Stimulated activated CD4-positive, alpha-beta T cell treated with anti-CD3 and anti-CD28 coated beads, Interleukin-15, amount 100 ng/mL, for 24 hours (primary cell): ENCODE data around the gene FSTL5.
"Not testable (repeated sequence)": the region's sequence is repeated elsewhere in the genome, so short reads cannot be mapped to it uniquely, and the experiment has no call there.

ENCODE experiments used
- DNase-seq: peaks from one replicate; pipeline ENCODE4 v3.0.0-alpha.2; 2020

FSTL5 gene

DNA sequence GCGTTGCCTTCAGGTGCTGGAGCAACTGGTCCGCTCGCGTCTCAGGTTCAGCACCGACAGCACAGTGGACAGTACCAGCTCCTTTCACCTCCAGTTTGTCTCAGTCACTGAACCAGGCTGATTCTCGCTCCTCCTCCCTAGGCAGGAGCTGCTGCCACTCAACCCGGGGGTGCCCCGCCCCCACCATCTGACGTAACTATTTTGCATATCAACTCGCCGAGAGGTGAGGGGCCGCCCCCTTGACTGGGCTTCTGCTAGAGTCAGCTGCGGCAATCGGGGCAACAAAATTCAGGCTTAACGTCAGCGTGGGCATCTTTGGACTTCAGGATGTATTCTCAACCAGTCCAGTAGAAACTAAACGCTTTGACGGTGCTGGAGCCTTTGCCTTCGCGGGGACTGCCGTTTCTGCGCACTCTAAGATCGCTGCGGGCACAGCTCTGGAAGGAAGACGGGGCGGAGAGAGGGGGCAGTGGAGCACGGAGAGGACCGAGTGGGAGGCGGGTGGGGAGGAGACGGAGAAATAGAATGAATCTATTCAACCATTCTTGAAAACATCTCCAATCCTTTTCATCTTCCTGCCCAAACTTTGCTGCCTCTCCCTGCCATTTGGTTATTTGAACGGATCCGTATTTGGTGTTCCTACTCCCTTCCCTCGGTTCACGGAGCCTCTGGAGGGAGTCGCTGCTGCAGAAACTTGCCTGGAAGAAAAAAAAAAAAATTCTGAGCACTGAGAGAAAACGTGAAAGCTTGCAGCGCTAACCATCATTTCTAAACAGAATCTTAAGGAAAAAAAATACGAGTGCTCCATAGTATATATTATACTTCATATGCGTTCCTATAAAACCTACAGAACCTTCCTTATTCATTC lies at the start of gene FSTL5:
Gene FSTL5 (minus strand): TSS at position 109 of the 868 bp plus-strand sequence. CDS start 52,604 bp downstream, outside the sequence.
- DNase-seq, result peak; percentile 52

DNA sequence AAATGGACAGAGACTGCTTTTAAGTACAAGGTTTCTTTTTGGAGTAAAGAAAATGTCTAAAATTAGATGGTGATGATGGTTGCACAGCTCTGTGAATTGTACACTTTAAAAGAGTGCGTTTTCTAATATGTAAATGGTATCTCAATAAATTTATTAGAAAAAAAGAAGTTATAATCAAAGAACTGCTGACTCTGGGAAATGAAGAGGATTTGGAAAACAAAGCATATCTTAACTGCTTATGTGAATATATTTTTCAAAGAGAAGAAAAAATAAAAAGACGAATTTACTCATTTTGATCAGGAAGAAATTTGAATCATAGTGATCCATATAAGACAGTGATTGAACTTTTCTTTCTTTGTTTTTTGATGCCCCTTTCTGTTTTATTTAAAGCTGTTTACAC lies 45.9 kb upstream of the FSTL5 start:
- DNase-seq, result no peak

DNA sequence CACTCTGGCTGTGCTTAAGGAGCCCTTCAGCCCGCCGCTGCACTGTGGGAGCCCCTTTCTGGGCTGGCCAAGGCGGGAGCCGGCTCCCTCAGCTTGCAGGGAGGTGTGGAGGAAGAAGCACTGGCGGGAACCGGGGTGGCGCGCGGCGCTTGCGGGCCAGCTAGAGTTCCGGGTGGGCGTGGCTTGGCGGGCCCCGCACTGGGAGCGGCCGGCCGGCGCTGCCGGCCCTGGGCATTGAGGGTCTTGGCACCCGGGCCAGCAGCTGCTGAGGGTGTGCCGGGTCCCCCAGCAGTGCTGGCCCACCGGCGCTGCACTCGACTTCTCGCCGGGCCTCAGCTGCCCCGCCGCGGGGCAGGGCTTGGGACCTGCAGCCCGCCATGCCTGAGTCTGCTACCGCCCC lies 39.7 kb upstream of the FSTL5 start:
- not testable (repeated sequence) for DNase-seq

DNA sequence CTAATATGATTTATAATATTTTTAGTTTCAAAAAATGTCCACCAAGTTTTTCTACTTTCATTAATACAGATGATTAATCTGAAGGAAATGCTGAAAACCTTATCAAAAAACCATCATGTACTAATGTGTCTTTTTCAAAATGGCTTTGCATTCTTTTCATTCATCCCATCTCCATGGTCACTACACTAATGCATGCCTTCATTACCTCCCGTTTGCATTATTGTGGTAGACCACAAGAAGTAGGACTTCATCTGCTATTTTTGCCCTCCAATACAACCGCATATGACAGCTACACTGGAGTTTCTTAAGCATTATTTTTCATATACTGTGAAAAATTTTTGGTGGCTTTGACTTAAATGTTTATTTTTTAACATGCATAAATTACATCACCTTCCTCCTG lies 37.9 kb upstream of the FSTL5 start:
- no peak for DNase-seq

DNA sequence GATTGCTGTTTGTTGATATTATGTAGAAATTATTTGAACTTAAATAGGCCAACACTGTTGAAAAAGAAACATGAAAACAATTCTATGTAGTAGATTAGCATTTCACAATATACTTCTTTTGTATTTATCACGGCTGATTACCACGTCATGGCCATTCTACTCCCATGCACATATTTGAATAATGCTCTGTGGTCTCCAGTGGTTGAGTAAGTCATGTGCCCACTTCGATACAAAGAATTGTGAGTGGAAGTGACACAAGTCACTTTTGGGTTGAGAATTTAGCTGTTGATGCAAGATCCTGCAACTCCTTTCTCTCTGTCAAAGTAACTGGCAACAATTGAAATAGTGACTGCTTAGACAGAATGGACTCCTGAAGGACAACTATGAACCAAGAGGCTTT lies 6.7 kb upstream of the FSTL5 start:
- no peak for DNase-seq

DNA sequence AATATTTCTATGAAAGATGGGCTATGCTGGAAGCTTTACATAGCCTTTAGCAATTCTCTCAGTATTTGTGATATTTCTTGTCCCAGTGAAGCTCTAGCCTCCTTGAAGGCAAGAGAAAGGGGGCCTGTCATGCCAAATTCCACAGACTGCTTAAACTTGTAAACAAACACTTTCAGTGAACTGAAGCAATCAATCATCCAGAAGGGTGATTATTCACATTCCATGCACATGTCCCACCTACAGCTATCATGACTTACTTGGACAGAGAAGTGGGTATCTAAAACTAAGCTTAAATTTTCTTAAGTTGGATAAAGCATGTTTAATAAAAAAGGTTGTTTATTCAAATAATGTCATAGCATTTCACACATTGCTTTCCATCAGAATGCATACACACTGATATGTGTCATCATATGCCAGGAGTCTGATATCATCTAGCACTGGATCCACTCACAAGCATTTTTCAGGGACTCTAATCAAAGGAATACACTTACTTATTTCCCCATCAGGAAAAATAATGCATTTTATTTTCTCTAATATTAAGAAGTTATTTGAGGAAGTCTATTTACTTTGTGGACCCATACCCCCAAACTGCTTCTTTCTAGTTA lies 1.2 kb upstream of the FSTL5 start:
- DNase-seq, result no peak

DNA sequence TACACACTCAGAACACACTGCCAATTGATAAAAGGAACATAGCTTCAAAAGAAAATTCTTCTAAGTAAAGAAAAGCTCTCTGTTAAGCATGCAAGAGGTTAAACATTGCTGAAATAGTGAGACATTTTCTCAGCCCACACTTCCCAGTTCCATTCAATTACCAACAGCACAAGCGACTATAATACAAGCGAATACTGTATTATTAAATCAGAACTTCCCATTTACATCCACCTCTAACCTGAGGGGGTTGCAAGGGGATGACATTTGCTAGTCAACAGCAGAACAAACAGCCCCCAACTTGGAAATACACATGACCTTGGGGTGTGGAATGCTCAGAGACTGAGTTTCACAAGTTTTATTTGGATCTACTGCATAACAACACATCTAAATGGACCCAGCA lies 1.1 kb downstream of the FSTL5 start:
- DNase-seq, result no peak

DNA sequence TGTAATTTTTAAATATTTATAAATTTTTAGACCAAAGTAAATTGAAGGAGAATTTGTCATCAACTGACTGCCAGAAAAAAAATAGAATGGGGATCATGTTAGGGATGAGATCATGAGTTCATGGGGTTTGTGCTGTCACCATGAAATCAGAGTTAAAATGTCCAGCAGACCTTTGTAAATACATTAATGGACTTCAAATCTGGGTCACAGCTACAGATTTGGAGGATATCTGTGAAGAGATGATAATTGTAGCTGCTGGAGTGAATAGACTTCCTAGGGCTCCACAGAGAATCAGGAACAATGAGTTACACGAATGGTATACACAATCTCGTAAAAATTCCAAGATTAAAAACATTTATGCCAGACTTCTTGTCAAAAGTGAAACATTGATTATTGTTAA lies 6.6 kb downstream of the FSTL5 start:
- no peak for DNase-seq

DNA sequence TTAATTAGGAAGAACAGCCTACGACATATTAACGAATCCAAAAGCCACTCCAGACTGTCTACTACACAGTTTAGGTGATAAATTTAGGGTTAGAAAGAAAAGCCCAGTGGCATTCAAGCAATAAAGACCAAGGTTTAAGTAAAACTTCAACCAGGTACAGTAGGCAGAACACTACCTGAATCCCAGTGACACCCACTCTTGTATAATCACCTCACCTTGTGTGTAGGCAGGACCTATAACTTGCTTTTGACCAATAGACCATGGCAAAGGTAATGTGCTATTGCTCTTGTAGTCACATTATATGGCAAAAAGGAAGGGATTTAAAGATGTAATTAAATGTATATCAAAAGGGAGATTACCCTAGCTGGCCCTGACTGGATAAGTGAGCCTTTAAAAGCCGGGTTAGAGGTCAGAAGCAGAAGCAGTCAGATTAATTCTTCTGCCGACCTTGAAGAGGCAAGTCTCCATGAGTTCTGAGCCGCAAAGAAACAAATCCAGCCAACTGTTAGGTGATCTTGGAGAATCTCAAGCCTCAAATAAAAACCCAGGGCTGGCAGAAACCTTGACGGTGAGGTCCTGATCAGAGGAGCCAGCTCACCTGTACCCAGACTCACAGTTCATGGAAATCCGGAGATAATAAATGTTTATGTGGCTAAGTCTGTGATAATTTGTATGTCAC lies 8.8 kb downstream of the FSTL5 start:
- DNase-seq, result no peak

DNA sequence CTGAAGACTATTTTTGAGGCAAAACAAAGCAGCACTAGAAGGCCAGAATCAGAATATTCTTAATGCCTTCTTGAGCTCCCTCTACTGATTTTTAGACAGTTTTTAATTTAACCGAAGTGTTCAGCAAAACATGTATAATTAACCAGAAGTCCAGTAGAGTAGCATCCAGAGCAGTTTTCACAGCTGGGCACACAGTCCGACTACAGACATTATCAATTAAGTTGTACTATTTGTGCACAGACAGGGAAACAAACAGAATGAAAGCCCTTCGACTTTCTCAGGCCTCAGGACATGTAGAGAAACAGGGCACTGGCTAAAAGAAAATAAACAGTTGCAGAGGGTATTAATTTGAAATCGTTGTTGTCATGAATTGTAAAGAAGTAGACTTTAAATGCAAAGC lies 11.9 kb downstream of the FSTL5 start:
- DNase-seq, result no peak

DNA sequence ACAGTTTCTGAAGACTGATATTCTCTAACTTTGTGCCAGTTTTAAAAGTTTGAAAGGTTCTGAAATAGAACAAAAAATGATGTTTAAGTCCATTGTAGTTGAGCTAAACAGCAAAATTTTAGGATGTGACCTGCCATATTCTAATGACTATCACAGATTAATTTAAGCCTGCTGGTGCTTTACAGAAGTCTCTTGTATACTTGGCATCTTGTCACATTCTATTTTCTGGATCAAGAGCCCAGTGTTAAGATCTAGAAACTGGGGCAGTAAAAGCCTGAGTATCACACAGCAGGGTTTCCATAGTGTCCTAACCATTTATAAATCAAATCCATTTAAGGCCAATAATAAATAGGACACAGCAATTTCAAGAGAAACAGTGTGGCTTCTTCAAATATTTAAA lies 12.4 kb downstream of the FSTL5 start:
- DNase-seq, result no peak

DNA sequence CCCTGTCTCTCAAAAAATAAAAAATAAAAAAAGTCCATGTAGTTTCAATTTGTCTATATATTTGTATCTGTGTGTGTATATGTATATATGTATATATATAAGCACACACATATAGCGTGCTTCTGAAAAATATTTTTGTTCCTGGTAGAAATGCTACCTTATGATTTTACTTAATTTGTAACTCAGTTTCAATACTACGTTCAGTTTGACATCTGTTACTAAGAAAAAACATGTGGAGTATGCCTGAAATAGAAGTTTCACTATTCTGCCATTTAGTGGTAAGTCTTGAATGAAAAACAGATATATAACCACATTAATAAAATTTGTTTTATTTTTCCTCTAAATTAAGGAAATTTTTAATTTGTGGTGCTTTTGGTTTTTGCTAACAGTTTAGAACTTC lies 14.2 kb downstream of the FSTL5 start:
- DNase-seq, result no peak

DNA sequence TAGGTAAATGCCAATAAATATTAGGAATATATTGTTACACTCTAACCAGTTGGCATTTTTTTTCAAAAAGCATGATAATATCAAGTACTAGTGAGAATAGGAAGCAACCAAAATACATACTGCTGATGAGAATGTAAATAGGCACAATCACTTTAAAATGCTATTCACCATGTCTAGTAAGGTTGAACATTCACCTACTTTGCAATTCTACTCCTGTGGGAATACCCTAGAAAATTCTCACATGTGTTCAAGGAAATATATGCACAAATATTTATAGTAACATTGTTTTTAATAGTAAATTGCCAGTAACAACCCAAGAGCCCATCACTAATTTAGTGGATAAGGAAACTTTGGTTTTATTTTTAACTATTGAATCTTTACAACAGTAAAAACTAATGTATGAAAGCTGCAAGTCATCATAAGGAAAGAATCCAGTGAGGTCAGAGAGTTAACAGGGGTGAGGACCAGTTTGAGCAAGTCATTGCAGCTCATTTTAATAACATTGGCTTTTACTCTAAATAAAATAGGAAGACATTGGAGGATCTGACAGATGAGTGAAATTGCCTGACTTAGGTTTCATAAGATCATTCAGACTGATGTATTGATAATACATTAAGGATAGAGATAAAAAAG lies 23.6 kb downstream of the FSTL5 start:
- DNase-seq, result no peak

DNA sequence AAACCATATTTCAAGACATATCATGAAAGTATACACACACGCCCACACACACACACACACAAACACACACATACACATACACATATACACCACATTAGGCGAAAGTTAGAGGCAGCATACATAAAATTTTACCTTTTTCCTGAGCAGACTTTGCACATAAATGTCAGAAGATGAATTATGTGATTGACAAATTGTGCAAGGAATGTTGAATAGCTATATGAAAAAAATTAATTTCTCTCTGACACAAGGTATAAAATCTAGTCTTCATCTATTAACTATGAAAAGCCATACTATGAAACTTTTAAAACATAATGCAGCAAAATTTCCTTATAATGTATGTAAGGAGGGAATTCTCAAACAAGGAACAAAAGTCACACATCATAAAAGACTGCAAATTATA lies 24.4 kb downstream of the FSTL5 start:
- DNase-seq, result no peak

DNA sequence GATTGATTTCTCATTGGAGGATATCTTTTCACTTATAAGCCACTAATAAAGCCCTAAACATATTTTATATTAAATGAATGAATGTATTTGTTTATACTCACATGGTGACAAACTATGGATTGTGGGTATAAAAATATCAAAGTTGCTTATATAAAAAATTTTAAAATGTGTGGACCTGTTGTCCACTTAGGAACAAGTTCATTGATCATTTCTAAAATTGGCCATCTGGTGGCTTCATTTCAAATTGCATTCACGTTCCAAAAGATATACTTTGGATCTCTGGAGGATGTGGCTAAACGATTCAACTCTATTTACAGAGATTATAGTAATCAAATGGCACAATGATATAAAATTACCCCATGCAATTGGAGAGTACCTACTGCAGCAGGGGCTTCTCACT lies 32.5 kb downstream of the FSTL5 start:
- DNase-seq, result no peak

DNA sequence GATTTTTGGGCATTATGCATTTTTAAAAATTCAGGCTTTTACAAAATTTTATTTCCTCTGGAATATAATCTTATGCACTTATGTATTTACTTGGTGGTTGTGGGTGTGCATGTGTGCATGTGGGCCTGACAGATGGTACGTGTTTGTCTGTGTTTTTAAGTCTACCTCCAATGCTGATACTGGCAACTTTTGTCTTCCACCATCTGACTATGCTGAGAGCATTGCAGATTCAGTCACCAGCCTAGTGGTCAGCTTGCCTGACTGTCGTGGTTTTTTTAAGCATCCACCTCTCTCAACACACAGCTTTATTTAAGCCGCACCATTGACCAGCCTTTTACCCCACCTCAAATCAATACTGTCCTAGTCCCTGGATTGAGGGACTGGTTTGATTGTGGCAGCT lies 37.1 kb downstream of the FSTL5 start:
- DNase-seq, result no peak

DNA sequence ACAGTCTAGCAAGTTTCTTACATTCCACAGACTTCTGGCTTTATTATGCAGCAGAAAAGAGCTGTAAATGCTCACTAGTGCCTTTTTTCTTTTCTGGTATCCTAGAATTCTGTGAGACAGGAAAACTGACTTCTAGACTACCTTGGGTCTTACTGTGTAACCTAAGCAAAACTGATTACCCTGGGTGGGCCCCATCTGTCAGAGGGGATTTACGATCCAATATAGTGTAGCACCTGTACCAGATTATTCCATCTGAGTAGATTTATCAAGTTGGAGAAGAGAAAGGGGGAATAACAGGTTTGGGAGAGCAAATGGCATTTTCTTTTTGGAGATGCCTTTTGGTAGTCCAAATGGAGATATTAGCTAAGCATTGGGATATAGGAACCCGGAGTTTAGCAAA lies 46.7 kb downstream of the FSTL5 start:
- no peak for DNase-seq

DNA sequence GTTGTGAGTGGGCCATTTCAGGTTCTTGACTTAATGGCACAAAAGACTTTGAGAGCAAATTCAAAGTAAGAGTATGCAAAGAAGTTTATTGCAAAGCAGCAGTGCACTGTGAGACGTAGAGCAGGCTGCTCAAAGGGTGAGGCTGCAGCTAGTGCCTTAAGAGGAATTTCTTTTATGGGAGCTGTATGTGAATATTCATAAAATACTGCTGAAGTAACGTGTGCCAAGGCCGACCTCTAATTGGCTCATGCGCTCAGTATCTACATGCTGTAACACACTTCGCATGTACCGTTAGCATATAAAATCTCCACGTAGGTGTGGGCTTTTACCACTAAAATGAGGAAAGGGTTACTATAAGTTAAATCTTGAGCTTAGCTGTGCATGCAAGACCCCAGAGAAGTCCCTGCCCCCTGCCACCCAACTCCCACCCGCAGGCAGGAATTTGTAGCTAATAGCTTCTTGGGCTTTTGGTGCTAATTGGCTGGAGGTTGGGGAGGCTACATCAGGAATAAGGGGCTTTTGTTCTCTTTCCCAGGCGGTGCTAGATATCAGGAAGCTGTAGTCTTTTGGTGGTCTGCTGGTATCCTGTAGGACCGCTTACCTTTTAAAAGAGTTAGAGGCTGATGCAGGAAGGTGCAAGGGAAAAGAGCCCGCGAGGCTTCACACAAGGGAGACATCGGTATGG lies 47.6 kb downstream of the FSTL5 start:
- DNase-seq, result no peak

DNA sequence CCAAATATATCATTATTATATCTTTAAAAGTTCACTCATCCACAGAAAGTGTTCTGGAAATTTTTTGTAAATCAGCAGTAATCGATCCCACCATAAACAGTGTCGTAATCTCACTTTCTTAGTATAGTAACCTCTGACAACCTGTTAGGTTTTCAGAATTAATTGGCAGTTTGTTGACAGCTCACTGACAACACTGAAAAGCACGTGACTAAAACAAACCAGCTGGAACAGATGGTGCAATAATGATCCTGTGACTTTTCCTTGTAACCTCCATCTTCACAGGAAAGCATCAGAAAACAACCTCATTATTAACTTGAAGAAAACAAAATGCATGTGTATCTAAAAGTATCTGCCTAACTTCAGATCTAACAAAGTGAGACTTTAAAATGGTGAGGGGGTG lies 48.5 kb downstream of the FSTL5 start:
- DNase-seq, result no peak

DNA sequence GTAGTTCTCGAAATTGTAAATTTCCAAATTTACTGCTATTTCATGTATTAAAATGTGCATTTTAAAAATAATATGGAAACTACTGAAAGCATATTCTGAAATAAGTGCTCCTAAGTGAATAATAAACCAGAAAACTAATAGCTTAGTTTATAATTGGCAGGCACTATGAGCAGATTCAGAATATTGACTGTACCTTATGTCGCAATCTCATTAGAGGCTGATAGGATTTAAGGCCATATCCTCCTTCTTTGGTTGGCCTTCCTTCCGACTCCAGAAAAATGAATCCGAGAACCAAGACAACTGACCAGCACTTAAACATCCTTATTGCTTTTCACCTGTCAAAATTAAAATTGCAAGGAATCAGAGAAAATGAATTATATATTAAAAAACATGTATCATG lies 52.7 kb downstream of the FSTL5 start:
- no peak for DNase-seq

DNA sequence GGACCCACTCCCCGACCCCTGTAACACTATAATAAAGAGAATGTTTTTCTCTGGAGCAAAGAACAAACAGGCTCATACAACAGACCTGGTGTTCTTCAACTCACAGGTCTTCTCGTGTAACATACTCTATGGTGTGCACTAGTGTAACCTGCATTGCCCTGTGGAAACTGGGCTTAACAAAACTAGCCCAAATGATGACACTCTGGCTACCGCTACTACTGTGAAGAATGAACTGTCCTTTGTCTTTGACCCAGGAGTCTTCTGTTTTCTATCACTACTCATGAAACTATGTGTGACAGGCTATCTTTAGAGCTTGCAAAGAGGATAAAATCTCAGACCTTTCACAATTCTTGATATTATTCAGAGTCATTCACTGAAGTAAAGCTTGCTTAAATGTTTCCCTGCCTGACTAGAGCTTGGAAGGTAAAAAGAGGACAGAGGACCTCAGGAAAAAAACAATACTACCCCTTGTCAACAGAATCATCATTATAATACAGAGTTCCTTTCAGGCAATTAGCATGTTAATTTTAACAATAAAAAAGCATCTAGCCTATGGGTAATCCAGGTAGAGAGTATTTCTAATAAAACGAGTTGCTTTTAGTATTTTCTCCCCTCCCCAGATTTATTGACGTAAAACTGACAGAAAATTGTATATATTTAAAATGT lies 59.2 kb downstream of the FSTL5 start:
- no peak for DNase-seq

DNA sequence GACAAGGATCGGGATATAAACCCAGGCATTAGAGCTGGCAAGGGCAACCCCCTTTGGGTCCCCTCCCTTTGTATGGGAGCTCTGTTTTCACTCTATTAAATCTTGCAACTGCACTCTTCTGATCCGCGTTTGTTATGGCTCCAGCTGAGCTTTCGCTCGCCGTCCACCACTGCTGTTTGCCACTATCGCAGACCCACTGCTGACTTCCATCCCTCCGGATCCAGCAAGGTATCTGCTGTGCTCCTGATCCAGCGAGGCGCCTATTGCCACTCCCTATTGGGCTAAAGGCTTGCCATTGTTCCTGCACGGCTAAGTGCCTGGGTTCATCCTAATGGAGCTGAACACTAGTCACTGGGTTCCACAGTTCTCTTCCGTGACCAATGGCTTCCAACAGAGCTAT lies 59.9 kb downstream of the FSTL5 start:
- DNase-seq, result not testable (repeated sequence)
